ENCODE measurements around the gene GPSM1.

Gene GPSM1

DNA sequence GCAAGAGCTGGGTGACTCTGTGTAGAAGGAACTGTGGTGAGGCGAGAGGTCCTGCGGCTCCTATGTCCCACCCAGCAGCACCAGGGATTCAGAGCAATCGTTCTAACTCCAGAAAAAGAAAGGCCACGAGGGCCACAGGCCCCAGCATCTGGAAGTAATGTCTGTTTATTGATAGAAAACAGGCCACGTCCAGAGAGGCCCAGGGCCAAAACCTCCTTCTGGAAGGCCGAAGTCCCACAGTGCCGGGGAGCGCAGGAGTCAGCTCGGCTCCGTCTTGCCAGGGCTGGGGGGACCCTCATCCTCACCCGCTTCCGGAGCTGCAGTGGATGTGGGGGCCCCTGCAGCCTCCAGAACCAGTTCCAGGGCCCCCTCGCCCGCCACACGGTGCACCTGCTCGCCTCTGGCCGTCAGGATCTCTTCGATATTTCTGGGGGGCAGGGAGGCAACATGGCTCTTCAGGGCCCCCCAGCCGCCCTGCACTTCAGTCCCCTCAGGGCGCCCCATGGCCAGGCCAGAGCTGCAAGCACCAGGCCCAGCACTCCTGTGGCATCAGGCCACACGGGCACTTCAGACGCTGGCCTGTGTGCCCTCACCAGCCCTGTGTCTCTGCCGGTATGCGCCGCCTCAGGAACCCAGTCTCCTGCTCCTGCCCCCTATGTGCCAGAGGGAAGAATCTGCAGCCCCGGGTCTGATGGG, 34.6 kb downstream of the GPSM1 start:
- DNase-seq = no peak
- intact Hi-C loops (cut with DNase I) = loop anchor here (5.0 kb wide), 2 partner anchors 40 to 50 kb away; partner anchors contain the start of gene SNAPC4

DNA sequence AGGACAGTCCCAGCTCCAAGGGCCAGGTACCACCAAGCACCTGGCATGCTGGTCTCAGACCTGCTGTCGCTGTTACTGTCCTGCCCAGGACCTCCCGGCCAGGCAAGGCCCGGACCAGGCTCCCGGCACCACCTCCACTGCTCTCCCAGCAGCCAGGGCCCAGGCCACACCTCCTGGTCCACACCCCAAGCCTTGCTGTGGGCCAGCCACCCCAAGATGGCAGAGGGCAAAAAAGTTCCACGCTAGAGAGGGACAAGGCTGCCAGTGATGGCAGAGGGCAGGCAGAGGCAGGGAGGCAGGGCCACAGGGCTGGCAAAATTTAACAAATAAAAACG, 35.1 kb downstream of the GPSM1 start:
- no peak for DNase-seq
- intact Hi-C loops (cut with DNase I) = loop anchor here (5.0 kb wide), 2 partner anchors 40 to 50 kb away; partner anchors contain the start of gene SNAPC4

DNA sequence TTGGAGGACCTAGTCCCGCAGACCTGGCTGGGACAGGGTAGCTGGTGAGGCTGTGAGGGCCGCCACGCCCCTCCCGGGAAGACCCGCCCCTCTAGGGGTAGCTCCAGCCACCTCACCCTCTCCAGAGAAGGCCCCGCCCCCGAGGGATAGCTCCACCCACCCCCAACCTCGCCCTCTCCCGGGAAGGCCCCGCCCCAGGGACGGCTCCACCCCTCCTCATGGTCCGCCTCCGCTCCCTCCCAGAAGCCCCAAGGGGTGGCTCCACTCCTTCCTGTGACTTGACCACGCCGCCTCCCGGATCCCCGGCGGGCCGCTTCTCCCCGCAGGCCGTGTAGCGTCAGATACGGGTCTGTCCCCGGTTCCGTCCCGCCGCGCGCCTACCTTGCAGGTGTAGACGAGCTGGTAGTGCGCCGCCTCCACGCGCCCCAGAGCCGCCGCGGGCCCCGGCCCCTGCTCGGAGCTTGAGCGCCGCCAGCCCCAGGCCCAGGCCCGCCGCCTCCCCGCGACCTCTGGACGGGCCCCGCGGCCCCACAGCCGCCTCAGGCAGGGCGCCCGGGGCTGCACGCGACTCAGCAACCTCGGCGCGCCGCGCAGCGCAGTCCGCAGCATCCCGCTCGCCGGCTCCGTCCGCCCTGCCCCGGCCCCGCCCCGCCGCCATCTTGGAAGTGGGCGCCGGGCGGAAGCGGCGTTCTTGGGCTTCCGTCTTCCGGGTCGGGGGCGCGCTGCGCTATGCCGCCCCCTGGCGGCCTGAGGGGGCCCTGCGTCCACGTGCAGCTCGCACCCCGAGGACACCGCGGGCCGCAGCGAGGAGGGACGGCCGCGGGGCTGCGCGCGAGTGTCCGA, 36.0 kb downstream of the GPSM1 start, which contains the start of gene DNLZ:
Gene DNLZ, minus strand, starts transcription at position 639 of the 843 bp plus-strand sequence. Its CDS starts 30 bp downstream, at position 609.
- peak; percentile 88 to 99 (median 96) for DNase-seq
- intact Hi-C loops (cut with DNase I) = loop anchor here (5.0 kb wide), 2 partner anchors 39 to 51 kb away; partner anchors contain the start of gene SNAPC4

DNA sequence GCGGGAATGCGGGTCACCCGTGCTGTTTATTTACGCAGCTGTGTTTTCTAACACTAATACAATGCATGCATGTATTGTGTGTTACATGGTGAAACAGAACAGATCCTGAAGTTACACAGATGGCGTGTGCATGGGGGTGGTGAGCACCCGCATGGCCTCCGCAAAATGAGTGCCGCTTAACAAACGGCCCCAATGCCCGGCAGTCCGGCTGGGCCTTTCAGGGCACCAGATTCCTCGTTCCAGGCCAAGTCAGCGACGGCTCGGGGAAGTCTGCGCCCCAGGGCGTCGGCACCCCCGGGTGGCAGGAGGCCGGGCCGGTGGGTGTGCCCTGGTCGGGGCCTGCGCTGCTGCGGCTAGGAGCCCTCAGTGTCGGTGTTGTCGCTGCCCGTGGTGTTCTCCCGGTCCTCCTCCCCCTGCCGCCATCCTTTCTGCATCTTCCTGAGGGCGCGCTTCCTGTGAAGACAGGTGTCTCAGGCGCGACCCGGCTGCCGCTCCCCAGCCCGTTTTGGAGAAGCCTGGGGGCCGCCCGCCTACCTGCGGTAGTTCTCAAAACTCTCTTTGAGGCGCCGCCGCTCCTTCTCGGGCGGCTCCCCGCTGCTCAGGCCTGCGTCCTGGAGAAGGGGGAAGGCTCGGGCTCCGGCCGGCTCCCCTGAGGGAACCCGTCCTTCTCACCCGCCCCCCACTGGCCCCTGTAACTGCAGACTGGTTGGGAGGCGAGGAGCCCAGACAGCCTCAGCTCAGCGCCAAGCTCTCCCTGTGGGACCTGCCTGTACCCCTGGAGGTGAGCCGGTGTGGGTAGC, 36.8 kb downstream of the GPSM1 start:
- intact Hi-C loops (cut with DNase I) = loop anchor here (5.0 kb wide), 2 partner anchors 38 to 52 kb away; partner anchors contain the start of gene SNAPC4
- DNase-seq = peak in 4 of 42 donors; percentile 35 to 42 (median 37)

DNA sequence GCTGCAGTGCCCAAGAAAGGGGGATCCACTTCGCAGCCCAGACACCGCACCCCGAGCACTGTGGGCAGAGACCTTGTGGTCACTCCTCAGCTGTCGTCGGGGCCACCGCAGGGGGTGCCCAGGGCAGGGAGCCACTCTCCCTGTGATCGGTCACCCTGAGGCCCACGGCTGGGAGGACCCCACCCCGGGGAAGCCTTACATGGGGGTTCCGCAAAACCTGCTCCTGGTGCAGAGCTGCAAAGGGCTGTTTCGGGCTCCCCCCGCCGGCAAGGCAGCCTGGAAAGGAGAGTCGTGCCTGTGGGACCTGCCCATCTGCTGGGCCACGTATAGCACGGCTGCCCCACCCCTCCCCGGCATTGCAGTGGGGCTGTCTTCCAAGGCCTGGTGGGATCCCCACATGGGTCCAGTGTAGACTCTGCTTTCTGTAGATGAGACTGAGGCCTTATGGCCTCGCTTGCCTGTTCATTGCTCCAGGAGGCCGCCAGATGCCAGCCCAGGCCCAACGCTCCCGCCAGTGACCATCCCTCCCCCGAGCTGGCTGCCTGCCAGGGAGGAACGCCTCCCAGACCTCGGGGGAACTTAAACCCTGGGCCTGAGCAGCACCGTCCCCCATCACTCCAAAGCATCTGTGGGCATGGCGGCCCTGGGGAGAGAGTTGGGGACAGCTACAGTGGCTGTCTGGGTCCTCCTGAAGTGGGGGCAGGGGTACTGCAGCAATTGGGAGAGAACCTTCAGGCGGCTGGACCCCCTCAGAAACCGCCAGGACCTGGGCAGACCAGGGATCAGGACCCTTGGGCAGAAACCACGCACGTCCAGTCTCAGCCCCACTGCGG, 37.8 kb downstream of the GPSM1 start:
- no peak for DNase-seq
- intact Hi-C loops (cut with DNase I) = loop anchor here (5.0 kb wide), 2 partner anchors 37 to 53 kb away; partner anchors contain the start of gene SNAPC4

DNA sequence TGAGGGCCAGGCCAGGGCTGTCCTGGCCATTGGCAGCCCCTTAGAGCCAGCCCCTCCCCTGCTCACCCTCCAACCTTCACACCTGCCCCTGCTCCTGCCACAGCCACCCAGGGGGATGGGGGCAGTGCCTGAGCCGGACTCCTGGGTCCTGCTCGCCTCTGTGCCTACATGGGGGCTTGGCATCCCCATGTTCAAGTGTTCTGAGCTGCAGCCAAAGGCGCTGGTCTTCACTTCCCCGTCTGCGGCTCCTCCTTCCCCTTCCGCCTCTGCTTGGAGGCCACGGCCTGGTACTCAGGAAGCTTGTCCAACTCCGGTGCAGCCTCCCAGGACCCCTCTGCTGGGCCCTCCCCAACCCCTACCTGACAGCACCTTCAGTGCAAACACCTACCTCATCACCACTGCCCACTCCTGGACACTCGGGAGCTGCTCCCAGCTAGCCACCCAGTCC, 38.5 kb downstream of the GPSM1 start:
- intact Hi-C loops (cut with DNase I) = no loop called here
- DNase-seq = peak in 3 of 42 donors; percentile 31 to 44 (median 42)

DNA sequence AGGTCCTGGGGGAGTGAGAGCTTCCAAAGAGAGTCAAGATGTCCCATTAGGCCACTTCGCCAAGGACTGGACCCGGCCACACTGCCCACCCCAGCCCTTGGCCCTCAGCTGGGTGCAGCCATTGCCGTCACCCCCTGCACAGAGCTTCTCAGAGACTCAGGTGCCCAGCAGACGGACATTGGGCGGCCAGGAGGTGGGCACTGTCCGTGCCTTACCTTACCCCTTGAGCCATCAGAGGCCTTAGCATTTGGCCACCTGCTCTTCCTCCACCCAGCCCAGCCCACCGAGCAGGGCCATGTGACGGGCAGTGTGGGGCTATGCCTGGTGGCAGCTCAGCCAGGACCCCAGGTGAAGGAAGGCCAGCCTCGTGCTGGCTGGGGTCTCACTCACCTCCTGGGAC, 39.5 kb downstream of the GPSM1 start:
- intact Hi-C loops (cut with DNase I) = no loop called here
- no peak for DNase-seq

DNA sequence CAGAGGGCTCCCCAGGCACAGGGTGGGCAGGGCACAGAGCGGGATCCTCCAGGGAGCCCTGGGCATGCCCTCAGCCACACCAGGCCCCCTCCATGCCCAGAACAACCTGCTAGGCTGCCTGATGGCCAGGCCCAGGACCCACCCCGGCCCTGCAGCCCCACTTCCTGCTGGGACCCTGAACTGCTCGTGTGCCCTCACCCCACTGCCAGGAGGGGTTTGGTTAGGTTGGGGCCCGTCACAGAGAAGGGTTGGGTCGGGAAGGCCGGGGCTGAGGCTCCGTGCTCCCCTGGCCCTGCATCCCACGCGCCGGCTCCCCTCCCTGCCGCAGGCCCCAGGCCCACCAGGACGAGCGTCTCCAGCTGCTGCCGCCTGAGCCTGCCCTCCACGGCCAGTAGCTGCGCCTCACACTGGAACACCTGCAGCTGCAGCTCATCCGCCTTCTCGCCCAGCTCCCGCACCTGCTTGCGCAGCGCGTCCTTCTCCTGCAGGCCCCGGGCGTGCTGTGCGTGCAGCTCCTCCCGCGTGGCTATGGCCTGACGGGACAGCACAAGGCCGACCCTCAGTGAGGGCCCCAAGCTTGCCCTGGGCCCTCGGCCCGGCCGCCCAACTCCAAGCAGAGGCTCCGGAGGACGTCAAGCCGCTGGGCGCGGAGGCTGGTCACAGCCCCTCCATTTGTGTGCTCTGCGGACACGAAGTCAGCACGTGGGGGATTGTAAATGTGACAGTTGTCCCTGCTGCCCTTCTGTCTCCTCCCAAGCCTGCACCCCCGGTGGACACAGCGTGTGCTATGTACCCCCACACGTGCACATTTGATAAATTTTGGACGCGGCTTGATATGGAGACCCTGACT, 40.2 kb downstream of the GPSM1 start:
- no peak for DNase-seq
- intact Hi-C loops (cut with DNase I) = no loop called here

DNA sequence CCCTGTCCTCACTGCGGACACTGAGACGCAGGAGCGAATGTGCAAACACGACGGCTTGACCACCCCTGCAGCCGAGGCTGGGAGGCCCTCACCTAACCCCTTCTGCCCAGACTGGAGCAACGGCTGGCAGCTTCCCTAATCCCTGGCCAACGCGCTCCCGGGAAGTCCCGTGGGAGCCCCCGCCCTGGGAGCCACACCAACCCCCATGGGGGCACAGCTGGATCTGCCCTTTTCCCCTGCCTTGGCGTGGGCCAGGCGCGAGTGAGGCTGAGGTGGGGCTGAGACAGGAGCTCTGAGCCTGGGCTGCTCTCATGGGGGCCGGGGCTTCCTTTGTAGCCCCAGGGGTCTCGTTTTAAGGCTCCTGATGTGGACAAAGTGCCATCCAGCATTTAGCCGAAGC, 40.9 kb downstream of the GPSM1 start:
- intact Hi-C loops (cut with DNase I) = no loop called here
- no peak for DNase-seq

DNA sequence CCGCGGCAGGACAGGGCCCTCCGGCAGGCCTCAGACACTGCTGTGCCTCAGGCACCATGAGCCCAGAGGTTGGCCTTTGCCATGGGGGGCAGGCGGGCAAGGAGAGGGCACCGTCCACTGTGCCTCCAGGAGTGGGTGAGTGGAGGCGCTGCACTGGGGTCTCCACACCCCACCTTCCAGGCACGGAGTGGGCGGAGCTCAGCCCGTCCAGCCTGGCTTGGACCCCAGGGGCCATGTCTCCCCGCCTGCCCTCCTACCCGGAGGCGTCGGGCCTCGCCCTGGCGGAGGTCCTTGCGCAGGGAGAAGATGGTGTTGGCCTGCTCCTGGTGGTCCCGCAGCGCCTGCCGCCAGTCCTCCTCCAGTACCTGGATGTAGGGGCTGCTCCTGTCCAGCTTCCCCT, 42.7 kb downstream of the GPSM1 start:
- intact Hi-C loops (cut with DNase I) = no loop called here
- DNase-seq = no peak

DNA sequence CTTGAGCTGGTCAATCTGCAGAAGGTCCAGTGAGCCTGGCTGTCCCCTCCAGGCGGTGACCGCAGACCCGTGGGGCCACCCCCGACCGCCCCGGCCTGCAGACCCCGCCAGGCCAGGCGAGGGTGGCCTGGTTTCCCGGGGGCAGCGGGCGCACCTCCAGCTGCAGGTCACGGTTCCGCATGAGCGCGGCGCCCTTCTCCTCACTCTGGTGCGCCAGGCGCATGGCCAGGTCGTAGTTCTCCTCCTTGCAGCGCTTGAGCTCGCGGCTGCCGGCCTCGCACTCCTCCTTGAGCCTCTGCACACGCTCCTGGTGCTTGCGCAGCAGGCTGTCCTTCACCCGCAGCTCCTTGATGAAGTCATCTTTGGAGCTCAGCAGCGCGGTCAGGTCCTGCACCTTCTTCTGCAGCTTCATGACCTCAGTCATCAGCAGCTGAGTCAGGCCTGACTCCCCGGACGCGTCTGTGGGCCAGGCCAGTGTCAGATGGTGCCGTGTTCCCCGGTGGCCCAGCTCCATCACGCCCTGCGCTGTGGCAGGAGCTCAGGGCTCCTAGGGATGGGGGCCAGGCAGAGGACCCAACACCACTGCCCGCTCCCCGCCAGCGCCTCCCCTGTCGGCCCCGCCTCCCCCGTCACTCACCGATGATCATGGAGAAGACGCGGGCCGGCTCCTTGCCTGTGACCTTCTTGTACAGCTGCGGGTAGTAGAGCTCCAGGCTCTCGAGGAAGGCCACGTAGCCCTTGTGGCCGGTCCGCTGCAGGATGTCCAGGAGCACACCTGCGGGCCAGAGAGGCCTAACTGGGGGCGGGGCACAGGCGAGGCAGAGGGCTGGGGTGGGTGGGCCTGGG, 43.6 kb downstream of the GPSM1 start:
- intact Hi-C loops (cut with DNase I) = no loop called here
- DNase-seq = no peak

DNA sequence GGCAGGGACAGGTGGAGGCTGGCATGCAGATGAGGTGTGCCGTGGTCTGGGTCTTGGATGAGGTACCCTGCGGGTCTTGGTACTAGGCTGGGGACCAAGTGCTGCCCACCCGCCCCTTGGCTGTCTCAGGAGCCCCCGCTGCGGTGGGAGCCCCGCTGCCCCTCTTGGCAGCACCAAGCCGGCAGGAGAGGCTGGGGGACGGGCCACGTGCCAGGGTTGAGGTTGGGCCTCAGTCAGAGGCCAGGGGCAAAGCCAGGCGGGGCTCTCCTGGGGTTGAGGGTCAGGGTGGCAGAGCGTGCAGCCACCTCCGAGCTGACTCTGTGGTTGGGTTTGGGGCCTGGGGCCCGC, 44.2 kb downstream of the GPSM1 start:
- DNase-seq = no peak
- intact Hi-C loops (cut with DNase I) = no loop called here

DNA sequence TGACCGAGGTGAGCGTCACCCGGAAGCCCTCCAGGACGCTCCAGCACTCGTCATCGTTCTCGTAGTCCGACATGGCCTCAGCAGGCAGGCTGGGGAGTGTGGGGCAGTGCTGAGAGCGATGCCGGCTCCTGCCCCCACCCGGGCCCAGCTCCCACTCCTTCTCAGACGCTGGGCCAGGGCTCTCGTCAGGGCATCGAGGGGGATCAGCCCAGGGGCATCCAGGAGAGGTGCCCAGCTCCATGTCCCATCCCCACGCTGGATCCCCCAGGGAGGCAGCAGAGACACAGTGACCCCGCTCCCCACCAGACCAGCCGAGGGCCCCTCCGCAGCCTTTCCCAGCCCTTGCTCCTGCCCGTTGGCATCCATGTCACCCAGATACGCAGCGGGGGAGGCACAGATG, 44.7 kb downstream of the GPSM1 start:
- intact Hi-C loops (cut with DNase I) = no loop called here
- no peak for DNase-seq

DNA sequence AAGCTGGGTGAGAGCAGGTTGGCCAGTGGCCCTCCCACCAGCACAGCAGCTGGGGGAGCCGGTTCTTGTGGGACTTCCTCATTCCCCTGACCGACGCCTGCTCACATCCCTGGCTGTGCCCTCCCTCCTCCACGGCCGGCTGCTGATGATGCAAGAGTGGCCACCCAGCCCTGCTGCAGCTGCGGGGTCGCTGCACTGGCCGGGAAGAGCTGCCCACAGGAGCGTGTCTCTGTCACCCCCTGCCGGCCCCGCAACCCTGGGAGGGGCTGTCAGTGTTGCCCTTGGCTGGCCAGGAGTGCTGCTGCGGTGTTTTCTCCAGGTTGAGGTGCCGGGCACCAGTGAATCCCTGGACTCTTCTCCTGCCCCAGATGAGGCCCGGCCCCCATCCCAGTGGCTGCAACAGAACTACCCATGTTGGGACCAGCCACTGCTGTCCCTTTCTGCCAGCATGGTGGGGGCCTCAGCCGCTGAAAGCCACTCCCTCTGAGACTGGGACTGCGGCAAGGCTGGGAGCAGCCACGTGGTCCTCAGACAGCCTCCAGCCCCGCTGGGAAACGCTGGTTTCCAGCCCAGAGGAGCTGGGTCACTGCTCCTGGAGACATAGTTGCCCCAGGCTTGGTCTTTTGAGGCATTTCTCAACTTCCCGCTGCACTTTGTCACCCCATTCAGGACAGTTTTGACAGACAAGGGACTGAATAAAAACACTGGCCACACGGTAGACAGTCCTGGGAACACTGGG, 45.4 kb downstream of the GPSM1 start:
- DNase-seq = peak in 35 of 42 donors; percentile 21 to 71 (median 49)
- intact Hi-C loops (cut with DNase I) = no loop called here

DNA sequence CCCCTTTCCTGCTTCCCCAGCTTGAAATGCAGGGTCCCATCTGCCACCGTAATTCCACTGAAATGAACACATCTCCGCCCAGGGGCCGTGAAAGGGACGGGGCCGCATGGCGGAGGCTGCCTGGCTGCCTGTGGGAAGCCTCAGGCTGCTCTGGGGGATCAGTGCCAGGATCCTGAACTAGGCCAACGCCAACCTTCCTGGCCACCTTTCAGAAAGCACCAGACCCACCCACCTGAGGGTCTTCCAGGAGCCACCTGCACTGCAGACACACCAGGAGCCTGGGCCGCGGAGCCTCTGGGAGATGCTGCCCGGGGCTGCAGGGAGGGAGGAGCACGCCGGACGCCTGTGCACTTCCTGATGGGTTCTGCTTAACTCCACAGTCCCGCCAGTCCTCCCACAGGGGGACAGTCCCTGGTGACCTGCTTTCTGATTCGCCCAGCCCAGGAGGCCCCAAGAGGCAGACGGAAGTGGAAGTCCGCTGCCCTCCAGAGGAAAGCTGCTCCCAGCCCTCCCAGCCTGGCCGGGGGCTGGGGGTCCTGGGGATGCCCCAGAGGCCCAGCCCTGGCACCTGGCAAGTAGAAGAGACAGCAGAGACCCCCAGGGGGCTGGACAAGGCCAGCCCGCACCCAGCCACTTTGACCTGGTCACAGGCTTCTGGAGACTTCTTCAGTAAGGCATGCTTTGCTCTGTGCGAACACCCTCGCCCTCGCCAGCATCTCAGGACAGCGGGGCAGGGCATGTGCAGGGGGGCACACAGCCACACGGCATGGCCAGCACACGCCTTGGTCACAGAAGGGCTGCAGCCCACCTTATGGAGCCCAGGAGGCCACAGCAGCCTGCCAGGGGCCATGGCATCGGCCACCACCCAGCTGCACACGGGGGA, 46.2 kb downstream of the GPSM1 start, which contains the start of gene CARD9:
Gene CARD9, minus strand, starts transcription at position 370 of the 883 bp plus-strand sequence. CDS start 1,591 bp downstream, outside the sequence.
- peak in 34 of 42 donors; percentile 22 to 74 (median 54) for DNase-seq

More for the DNA sequence above, 46.2 kb downstream of the GPSM1 start, which contains the start of gene CARD9:
- intact Hi-C loops (cut with DNase I) = no loop called here
